OCI-LY3 (cell line): ENCODE measurements around the gene REEP1.

ENCODE experiments used
- H2AFZ ChIP-seq: fragments of 200-600, 300-600 bp; shearing (Covaris generic); 2 replicates; pipeline ENCODE4 v1.6.0; 2014; ENCODE audit warnings: antibody characterized with exemption, low read depth, low read length
- H3K27ac ChIP-seq: fragments of 200-600, 300-600 bp; sonication (generic); 2 replicates; pipeline ENCODE4 v1.5.1; 2014; ENCODE audit warnings: mild to moderate bottlenecking, low read length, moderate library complexity, mixed read lengths
- H3K27me3 ChIP-seq: fragments of 200-600, 300-600 bp; sonication (generic); 2 replicates; pipeline ENCODE4 v1.6.1; 2014; ENCODE audit warnings: low read depth, low read length, mixed read lengths
- H3K36me3 ChIP-seq: fragments of 200-600, 300-600 bp; sonication (generic); replicated peaks from 2 replicates; pipeline ENCODE3; 2014; ENCODE audit warnings: low read depth, low read length, mixed read lengths
- H3K4me1 ChIP-seq: fragments of 300-600, 200-600 bp; sonication (generic); 2 replicates; pipeline ENCODE4 v1.6.1; 2014; ENCODE audit warnings: low read length, mixed read lengths
- H3K4me2 ChIP-seq: fragments of 200-600, 300-600 bp; sonication (generic); 2 replicates; pipeline ENCODE4 v1.6.1; 2014; ENCODE audit warnings: low read length, mixed read lengths
- H3K4me3 ChIP-seq: fragments of 300-600, 200-600 bp; sonication (generic); 2 replicates; pipeline ENCODE4 v1.5.1; 2014; ENCODE audit warnings: antibody characterized with exemption, mild to moderate bottlenecking, low read length, moderate library complexity
- H3K79me2 ChIP-seq: fragments of 300-600, 200-600 bp; shearing (Covaris generic); 2 replicates; pipeline ENCODE4 v1.6.1; 2014; ENCODE audit warnings: mild to moderate bottlenecking, low read length, mixed read lengths
- H3K9ac ChIP-seq: fragments of 300-600, 200-600 bp; shearing (Covaris generic); 2 replicates; pipeline ENCODE4 v1.6.0; 2014; ENCODE audit warnings: mild to moderate bottlenecking, low read length, moderate library complexity
- H3K9me3 ChIP-seq: fragments of 200-600, 300-600 bp; shearing (Covaris generic); 2 replicates; pipeline ENCODE4 v1.6.1; 2014; ENCODE audit warnings: low read length, mixed read lengths; ENCODE audit not compliant: insufficient read depth
- H4K20me1 ChIP-seq: fragments of 200-600, 300-600 bp; sonication (generic); 2 replicates; pipeline ENCODE4 v1.6.1; 2016; ENCODE audit warnings: low read length, mixed read lengths; ENCODE audit not compliant: insufficient read depth
- CTCF ChIP-seq: fragments of 200-600, 300-600 bp; sonication (generic); IDR thresholded peaks from 2 replicates; pipeline ENCODE4 v1.5.1; 2014; ENCODE audit warnings: antibody characterized with exemption, low read length, low read depth
- EZH2phosphoT487 ChIP-seq: fragments of 200-600 bp; shearing (Covaris generic); IDR thresholded peaks from 2 replicates; pipeline ENCODE4 v1.6.1; 2018; ENCODE audit warnings: antibody characterized with exemption, mixed run types, low read depth

REEP1 gene

GRCh38 chr2:86323273-86324021, 14.0 kb downstream of the REEP1 start:
- Histone ChIP-seq H3K79me2 (no peaks in the 10 kb centered on the region), H2AFZ (no peak overlapping the region), H3K4me2 (no peak overlapping the region), H3K27me3 (peaks cover 13% of the 10 kb centered on the region), H4K20me1 (no peaks in the 10 kb centered on the region), H3K27ac (no peak overlapping the region), H3K9ac (no peak overlapping the region), H3K36me3 (no peaks in the 10 kb centered on the region), H3K4me1 (no peaks in the 10 kb centered on the region), H3K4me3 (no peak overlapping the region), H3K9me3 (no peaks in the 10 kb centered on the region)
- TF ChIP-seq EZH2phosphoT487: no peak
- no peak for TF ChIP-seq CTCF

DNA sequence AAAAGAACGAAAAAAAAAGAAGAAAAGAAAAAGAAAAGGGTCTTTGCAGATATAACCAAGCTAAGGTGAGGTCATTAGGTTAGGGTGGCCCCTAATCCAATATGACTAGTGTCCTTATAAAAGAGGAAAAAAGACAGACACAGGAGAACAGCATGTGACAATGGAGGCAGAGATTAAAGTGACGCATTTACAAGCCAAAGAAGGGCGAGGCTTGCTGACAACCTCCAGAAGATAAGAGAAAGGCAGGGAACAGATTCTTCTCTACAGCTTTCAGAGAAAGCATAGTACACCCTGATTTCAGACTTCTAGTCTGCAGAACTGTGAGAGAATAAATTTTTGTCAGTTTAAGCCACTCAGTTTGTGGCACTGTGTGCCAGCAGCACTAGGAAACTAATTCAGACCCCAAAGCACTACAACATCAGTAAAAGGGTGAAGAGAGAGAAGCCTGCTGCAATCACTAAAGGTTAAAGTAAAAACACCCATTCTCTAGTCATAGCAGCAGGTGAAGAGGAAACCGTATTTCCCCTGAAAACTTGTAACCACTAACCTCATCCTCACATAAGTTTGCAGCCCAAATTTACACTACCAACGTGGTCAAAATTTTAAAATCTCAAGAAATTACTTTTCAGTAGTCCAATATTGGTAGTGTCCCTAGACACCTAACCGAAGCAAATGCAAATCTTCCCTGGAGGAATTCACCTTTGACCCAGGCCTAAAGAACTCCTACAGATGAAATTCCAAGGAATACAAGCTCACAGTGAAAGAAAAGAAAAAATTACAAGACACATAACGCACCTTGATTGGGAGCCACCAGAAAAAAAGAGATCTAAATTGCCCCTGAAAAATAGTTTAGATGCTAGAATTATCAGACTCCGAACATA, 17.5 kb downstream of the REEP1 start:
- no peak overlapping the region for H3K9ac ChIP-seq
- no peak overlapping the region for H2AFZ ChIP-seq
- TF ChIP-seq CTCF (no peak), EZH2phosphoT487 (no peak)
- H3K4me3 ChIP-seq: no peak overlapping the region
- H3K27ac ChIP-seq: no peak overlapping the region
- H3K79me2 ChIP-seq: no peaks in the 10 kb centered on the region
- H4K20me1 ChIP-seq: no peaks in the 10 kb centered on the region
- H3K4me2 ChIP-seq: no peak overlapping the region
- H3K4me1 ChIP-seq: no peaks in the 10 kb centered on the region
- peaks cover 15% of the 10 kb centered on the region for H3K27me3 ChIP-seq
- H3K9me3 ChIP-seq: no peaks in the 10 kb centered on the region
- no peaks in the 10 kb centered on the region for H3K36me3 ChIP-seq

DNA sequence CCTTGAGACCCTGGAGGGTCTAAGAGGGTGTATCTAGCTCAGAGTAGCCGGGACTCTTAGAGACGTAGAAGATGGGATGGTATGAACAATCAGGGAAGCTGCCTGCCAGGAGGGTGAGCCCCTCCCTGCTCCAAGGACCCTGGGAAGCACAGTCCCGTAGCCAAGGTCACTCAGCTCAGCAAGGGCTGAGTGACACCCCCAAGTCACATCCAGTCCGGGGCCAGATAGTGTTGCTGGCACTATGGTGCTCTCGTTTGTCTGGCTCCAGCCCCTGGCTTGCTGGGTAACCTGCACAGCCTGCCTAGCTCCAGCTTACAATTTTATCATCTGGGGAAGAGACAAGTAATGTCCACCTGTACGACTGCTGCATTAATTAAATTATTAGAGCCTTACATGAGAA, 22.3 kb downstream of the REEP1 start:
- Histone ChIP-seq H4K20me1 (no peaks in the 10 kb centered on the region), H3K79me2 (no peaks in the 10 kb centered on the region), H3K36me3 (no peaks in the 10 kb centered on the region), H3K4me2 (no peak overlapping the region), H2AFZ (no peak overlapping the region), H3K9me3 (no peaks in the 10 kb centered on the region), H3K9ac (no peak overlapping the region), H3K27ac (no peak overlapping the region), H3K4me3 (no peak overlapping the region), H3K27me3 (peaks cover 6% of the 10 kb centered on the region), H3K4me1 (no peaks in the 10 kb centered on the region)
- no peak for TF ChIP-seq EZH2phosphoT487

- Histone ChIP-seq H3K27ac (no peak overlapping the region), H3K4me2 (no peak overlapping the region), H3K79me2 (no peaks in the 10 kb centered on the region), H3K9me3 (no peaks in the 10 kb centered on the region), H3K36me3 (no peaks in the 10 kb centered on the region), H3K27me3 (peaks cover 6% of the 10 kb centered on the region), H3K4me1 (no peaks in the 10 kb centered on the region), H3K9ac (no peak overlapping the region), H3K4me3 (no peak overlapping the region), H4K20me1 (no peaks in the 10 kb centered on the region), H2AFZ (no peak overlapping the region)
- TF ChIP-seq EZH2phosphoT487 (no peak), CTCF (no peak)
Measured at GRCh38 chr2:86314125-86314524, 23.3 kb downstream of the REEP1 start.
